Tibial artery (tissue), 4 donors: Measurements from ENCODE around the gene MAP2K3.

ENCODE experiments used
- DNase-seq, 2 donors: peaks; one replicate each; pipeline ENCODE4 v3.0.0-alpha.2; 2019
- H3K27ac ChIP-seq, 2 donors: fragments of 200-600 bp; sonication (generic) in 1 of 2; 1 replicate in 1 of 2; 2 replicates in 1 of 2; pipeline ENCODE4 v1.5.1; 2018 to 2019; ENCODE audit warnings: mild to moderate bottlenecking in 1 of 2
- H3K27me3 ChIP-seq, 2 donors: fragments of 200-600 bp; sonication (generic) in 1 of 2; one replicate each; pipeline versions ENCODE4 v1.5.1 to v1.6.0; 2016 to 2019
- H3K36me3 ChIP-seq, 3 donors: fragments of 200-600 bp; sonication (generic) in 2 of 3; one replicate each; pipeline ENCODE4 v1.5.1; 2016 to 2019; ENCODE audit warnings: mild to moderate bottlenecking in 2 of 3
- H3K4me1 ChIP-seq, 4 donors: fragments of 200-600 bp; sonication (generic) in 2 of 4; 1 replicate in 3 of 4; 2 replicates in 1 of 4; pipeline ENCODE4 v1.5.1; 2016 to 2019
- H3K4me3 ChIP-seq, 2 donors: fragments of 200-600 bp; sonication (generic) in 1 of 2; 1 replicate in 1 of 2; 2 replicates in 1 of 2; pipeline ENCODE4 v1.5.1; 2018 to 2019; ENCODE audit warnings: mild to moderate bottlenecking in 2 of 2
- H3K9me3 ChIP-seq, 3 donors: fragments of 200-600 bp; sonication (generic) in 1 of 3; one replicate each; pipeline ENCODE4 v1.5.1; 2016 to 2019
- intact Hi-C: fragments of 100-400 bp; cut with DNase I; formaldehyde crosslinking; loops from one replicate; pipeline ENCODE4 v1.15.0; 2023; ENCODE audit warnings: low total_unique reads
- TF ChIP-seq, protein P1 (sequence below), 2 experiments: fragments of 200-600 bp in 1 of 2; fragments of 450-650 bp in 1 of 2; IDR thresholded peaks; one replicate each; pipeline ENCODE4 v1.5.1; 2017 to 2019; ENCODE audit warnings: antibody characterized with exemption in 2 of 2, mild to moderate bottlenecking in 1 of 2, moderate library complexity in 1 of 2

MAP2K3 gene

DNA sequence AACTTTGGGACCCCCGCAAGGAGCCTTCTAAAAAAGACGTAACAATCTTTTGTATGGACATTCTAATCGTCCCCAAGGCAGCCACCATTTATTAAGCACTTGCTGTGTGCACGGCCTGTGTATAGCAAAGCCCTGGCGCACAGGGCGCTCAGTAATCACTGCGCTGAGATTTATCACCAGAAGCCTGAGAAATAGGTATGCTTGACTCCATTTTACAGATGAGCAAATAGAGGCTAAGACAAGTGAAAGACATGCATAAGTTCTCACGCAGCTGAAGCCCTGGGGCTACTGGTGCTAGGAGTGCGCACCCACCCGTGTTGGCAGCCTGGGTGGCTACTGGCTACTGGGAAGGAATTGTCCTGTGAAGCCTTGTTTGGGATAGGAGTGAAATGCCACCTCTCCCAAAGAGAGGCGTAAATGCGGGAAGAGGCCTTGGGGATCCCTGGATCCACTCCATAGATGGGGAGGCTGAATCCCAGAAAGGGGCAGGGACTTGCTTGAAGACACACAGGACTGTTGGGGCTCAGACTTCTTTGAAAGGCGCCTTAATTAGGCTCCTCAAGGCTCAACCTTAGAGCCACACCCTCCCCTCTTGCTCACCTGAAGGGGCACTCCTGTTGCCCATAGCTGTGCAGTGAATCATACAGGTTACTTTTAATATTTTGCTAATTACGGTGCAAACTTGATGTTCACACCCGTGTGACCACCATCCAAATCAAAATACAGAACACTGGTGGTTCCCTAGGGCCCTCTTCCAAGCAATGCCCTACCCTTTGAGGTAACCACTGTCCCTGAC is 30.7 kb upstream of the MAP2K3 start:
- TF ChIP-seq, protein P1, sequence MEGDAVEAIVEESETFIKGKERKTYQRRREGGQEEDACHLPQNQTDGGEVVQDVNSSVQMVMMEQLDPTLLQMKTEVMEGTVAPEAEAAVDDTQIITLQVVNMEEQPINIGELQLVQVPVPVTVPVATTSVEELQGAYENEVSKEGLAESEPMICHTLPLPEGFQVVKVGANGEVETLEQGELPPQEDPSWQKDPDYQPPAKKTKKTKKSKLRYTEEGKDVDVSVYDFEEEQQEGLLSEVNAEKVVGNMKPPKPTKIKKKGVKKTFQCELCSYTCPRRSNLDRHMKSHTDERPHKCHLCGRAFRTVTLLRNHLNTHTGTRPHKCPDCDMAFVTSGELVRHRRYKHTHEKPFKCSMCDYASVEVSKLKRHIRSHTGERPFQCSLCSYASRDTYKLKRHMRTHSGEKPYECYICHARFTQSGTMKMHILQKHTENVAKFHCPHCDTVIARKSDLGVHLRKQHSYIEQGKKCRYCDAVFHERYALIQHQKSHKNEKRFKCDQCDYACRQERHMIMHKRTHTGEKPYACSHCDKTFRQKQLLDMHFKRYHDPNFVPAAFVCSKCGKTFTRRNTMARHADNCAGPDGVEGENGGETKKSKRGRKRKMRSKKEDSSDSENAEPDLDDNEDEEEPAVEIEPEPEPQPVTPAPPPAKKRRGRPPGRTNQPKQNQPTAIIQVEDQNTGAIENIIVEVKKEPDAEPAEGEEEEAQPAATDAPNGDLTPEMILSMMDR (IDR thresholded peaks at IDR 0.05): no peak
- intact Hi-C loops: loop anchor here (5.0 kb wide), 1 partner anchor 42 kb away; the partner anchor contains the start of gene TMEM11
- Histone ChIP-seq H3K36me3 (no peaks in the 10 kb centered on the region), H3K4me1 (peaks cover 0 to 46% (median 34%) of the 10 kb centered on the region in 4 donors), H3K27me3 (no peaks in the 10 kb centered on the region), H3K9me3 (no peaks in the 10 kb centered on the region), H3K27ac (peak overlapping the region; percentile 75 to 76), H3K4me3 (peak overlapping the region; percentile 78 to 80)
- no peak for DNase-seq

- H3K27ac ChIP-seq: no peak overlapping the region
- DNase-seq: no peak
- no peaks in the 10 kb centered on the region for H3K27me3 ChIP-seq
- TF ChIP-seq, protein P1 (IDR thresholded peaks at IDR 0.05): no peak
- H3K36me3 ChIP-seq: no peaks in the 10 kb centered on the region
- no peak overlapping the region for H3K4me3 ChIP-seq
- H3K4me1 ChIP-seq: peaks cover 0 to 29% (median 11%) of the 10 kb centered on the region in 4 donors
- H3K9me3 ChIP-seq: no peaks in the 10 kb centered on the region
- intact Hi-C loops: no loop called here
These were observed 25.9 kb upstream of the MAP2K3 start for GRCh38 chr17:21258593-21258992.

DNA sequence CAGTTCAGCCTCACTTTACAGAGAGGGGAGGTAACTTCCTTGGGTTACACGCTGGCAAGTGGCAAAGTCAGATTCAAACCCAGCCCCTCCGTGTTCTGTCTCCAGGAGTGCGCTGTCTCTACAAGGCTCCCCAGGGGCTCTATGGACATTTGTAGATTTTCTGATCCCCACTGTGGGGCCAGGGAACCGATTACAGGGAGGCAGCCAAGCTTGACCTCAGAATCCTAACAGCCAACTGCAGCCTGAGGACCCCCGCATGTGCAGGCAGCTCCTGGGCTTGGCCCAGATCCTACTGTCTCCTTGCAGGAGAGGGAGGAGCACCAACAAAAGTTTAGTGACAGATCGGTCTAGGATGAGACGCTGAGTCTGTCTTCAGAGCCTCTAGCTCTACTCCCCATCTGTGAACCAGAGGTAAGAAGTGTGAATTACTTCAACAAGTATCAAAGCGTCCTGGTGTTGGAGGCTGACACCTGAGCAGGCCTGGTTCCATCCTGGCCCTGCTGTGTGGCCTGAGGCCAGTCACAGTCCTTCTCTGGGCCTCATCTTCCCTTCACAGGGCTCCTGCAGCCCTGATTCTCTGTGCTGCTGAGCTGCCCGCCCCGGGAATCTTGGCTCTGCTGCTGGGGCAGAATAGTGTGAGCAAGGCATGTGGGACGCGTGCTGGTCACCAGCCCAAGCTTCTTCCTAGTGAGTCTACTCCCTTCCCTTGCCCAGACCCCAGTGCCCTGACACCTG is 22.1 kb upstream of the MAP2K3 start:
- no peaks in the 10 kb centered on the region for H3K9me3 ChIP-seq
- H3K27me3 ChIP-seq: no peaks in the 10 kb centered on the region
- H3K4me1 ChIP-seq: peaks cover 0 to 25% (median 5%) of the 10 kb centered on the region in 4 donors
- H3K4me3 ChIP-seq: no peak overlapping the region
- H3K27ac ChIP-seq: no peak overlapping the region
- DNase-seq: no peak
- no peaks in the 10 kb centered on the region for H3K36me3 ChIP-seq
- TF ChIP-seq, protein P1 (IDR thresholded peaks at IDR 0.05): no peak
- intact Hi-C loops: no loop called here

- H3K27me3 ChIP-seq: no peaks in the 10 kb centered on the region
- H3K4me3 ChIP-seq: no peak overlapping the region
- H3K4me1 ChIP-seq: peaks cover 0 to 25% (median 5%) of the 10 kb centered on the region in 4 donors
- intact Hi-C loops: no loop called here
- H3K36me3 ChIP-seq: no peaks in the 10 kb centered on the region
- DNase-seq: no peak
- no peak overlapping the region for H3K27ac ChIP-seq
- TF ChIP-seq, protein P1 (IDR thresholded peaks at IDR 0.05): no peak
- no peaks in the 10 kb centered on the region for H3K9me3 ChIP-seq
These were observed 21.1 kb upstream of the MAP2K3 start for GRCh38 chr17:21263376-21263775.

- Histone ChIP-seq H3K4me1 (no peaks in the 10 kb centered on the region), H3K27me3 (no peaks in the 10 kb centered on the region), H3K36me3 (no peaks in the 10 kb centered on the region), H3K9me3 (no peaks in the 10 kb centered on the region), H3K4me3 (no peak overlapping the region), H3K27ac (no peak overlapping the region)
- TF ChIP-seq, protein P1 (IDR thresholded peaks at IDR 0.05): no peak
- no peak for DNase-seq
- intact Hi-C loops: no loop called here
These were observed 15.8 kb upstream of the MAP2K3 start for GRCh38 chr17:21268596-21269188.
